CD4-positive, alpha-beta memory T cell (primary cell): Measurements from ENCODE around the gene MSI2. TPM values are rescaled to one million over a fixed set of nuclear protein-coding genes. Genes with fewer than 3 reads are reported as not detected.
"Not testable (repeated sequence)": the region's sequence is repeated elsewhere in the genome, so short reads cannot be mapped to it uniquely, and the experiment has no call there.

Source experiments
- CTCF ChIA-PET: fragments of 350-600 bp; sonication (Branson Sonifier 250); formaldehyde crosslinking; loops from one replicate; lab custom pipeline; 2021; ENCODE audit warnings: inconsistent platforms; ENCODE audit not compliant: partially characterized antibody; lab: Charles Lee
- POLR2A ChIA-PET: fragments of 350-600 bp; sonication (Branson Sonifier 250); formaldehyde crosslinking; loops from one replicate; lab custom pipeline; 2021; ENCODE audit not compliant: partially characterized antibody; lab: Charles Lee
- DNase-seq, 5 donors: peaks; one replicate each; pipeline versions ENCODE4 v3.0.0 to v3.0.0-alpha.2; 2020 to 2022; ENCODE audit warnings: mixed read lengths in 1 of 5
- H3K27ac ChIP-seq: one replicate; pipeline ENCODE4 v1.7.0; 2013; ENCODE audit warnings: low read depth, low read length
- H3K27me3 ChIP-seq: 2 replicates; pipeline ENCODE4 v1.7.0; 2013; ENCODE audit warnings: mild to moderate bottlenecking, low read length, moderate library complexity; ENCODE audit not compliant: insufficient read depth
- H3K36me3 ChIP-seq: 2 replicates; pipeline ENCODE4 v1.7.0; 2013; ENCODE audit warnings: mild to moderate bottlenecking, low read length, moderate library complexity; ENCODE audit not compliant: insufficient read depth
- H3K4me1 ChIP-seq: 2 replicates; pipeline ENCODE4 v1.7.0; 2013; ENCODE audit warnings: mild to moderate bottlenecking, low read length, moderate library complexity; ENCODE audit not compliant: insufficient read depth
- H3K4me3 ChIP-seq, 2 donors: one replicate each; pipeline ENCODE4 v1.7.0; 2013; ENCODE audit warnings: low read length in 2 of 2, mild to moderate bottlenecking in 1 of 2
- H3K9me3 ChIP-seq, 2 donors: one replicate each; pipeline ENCODE4 v1.7.0; 2013; ENCODE audit warnings: low read length in 2 of 2, control low read depth in 1 of 2; ENCODE audit not compliant: control insufficient read depth in 1 of 2
- H3K27ac Mint-ChIP-seq, 7 donors: one replicate each; pipeline ENCODE4 v1.8.0; 2020 to 2021; ENCODE audit warnings: mixed read lengths in 7 of 7, mild to moderate bottlenecking in 6 of 7, inconsistent platforms in 3 of 7, moderate library complexity in 3 of 7
- H3K27me3 Mint-ChIP-seq, 2 donors: one replicate each; pipeline ENCODE4 v1.8.0; 2020 to 2021; ENCODE audit warnings: mixed read lengths in 2 of 2
- H3K36me3 Mint-ChIP-seq, 2 donors: one replicate each; pipeline ENCODE4 v1.8.0; 2020 to 2021; ENCODE audit warnings: mixed read lengths in 2 of 2, inconsistent platforms in 1 of 2, mild to moderate bottlenecking in 1 of 2
- H3K4me1 Mint-ChIP-seq, 4 donors: one replicate each; pipeline ENCODE4 v1.8.0; 2020 to 2021; ENCODE audit warnings: mixed read lengths in 4 of 4, mild to moderate bottlenecking in 1 of 4
- H3K4me3 Mint-ChIP-seq, 8 donors: one replicate each; pipeline ENCODE4 v1.8.0; 2020 to 2021; ENCODE audit warnings: mixed read lengths in 8 of 8, mild to moderate bottlenecking in 7 of 8, moderate library complexity in 6 of 8, inconsistent platforms in 3 of 8
- H3K9me3 Mint-ChIP-seq, 8 donors: one replicate each; pipeline ENCODE4 v1.8.0; 2020 to 2021; ENCODE audit warnings: mixed read lengths in 8 of 8, mild to moderate bottlenecking in 5 of 8, inconsistent platforms in 3 of 8, moderate library complexity in 1 of 8
- intact Hi-C: fragments of 100-400 bp; cut with micrococcal nuclease; formaldehyde crosslinking; loops from one replicate; pipeline ENCODE4 v1.15.1; 2023
- polyA plus RNA-seq, 2 donors: library from polyadenylated mRNA; unstranded; fragments of 300-500 nt; fragmentation: Illumina TruSeq; gene quantifications; one replicate each; pipeline ENCODE4 v1.2.3, GENCODE V29; 2021
- total RNA-seq, 2 experiments: library from RNA; stranded (reverse); gene quantifications; one replicate each; pipeline ENCODE4 v1.2.3, GENCODE V29; 2021

The MSI2 gene
- total and polyA plus RNA-seq, 4 experiments from 2014 or later = 2.1 to 110 (median 55.3) TPM

GRCh38 chr17:57619061-57619937, 363.0 kb downstream of the MSI2 start:
- H3K27ac Mint-ChIP-seq = peak overlapping the region in 1 of 7 donors; percentile 81
- peaks cover 4 to 14% (median 8%) of the 10 kb centered on the region in 4 donors for H3K4me1 Mint-ChIP-seq
- no peaks in the 10 kb centered on the region for H3K9me3 ChIP-seq
- no peak overlapping the region for H3K4me3 Mint-ChIP-seq
- CTCF ChIA-PET = interaction anchor here (1.0 kb wide), 1 partner anchor 21 kb away, joined by 7 read pairs; no protein-coding TSS in a partner anchor
- H3K36me3 ChIP-seq = peaks cover 8% of the 10 kb centered on the region
- no peak overlapping the region for H3K4me3 ChIP-seq
- intact Hi-C loops = no loop called here
- H3K9me3 Mint-ChIP-seq = peaks cover 0 to 2% (median 0%) of the 10 kb centered on the region in 8 donors
- no peaks in the 10 kb centered on the region for H3K27me3 Mint-ChIP-seq
- DNase-seq = no peak
- peaks cover 4% of the 10 kb centered on the region for H3K4me1 ChIP-seq
- peaks cover 25 to 33% of the 10 kb centered on the region in 2 donors for H3K36me3 Mint-ChIP-seq
- H3K27me3 ChIP-seq = no peaks in the 10 kb centered on the region
- no peak overlapping the region for H3K27ac ChIP-seq
- POLR2A ChIA-PET = no interaction called here

DNA sequence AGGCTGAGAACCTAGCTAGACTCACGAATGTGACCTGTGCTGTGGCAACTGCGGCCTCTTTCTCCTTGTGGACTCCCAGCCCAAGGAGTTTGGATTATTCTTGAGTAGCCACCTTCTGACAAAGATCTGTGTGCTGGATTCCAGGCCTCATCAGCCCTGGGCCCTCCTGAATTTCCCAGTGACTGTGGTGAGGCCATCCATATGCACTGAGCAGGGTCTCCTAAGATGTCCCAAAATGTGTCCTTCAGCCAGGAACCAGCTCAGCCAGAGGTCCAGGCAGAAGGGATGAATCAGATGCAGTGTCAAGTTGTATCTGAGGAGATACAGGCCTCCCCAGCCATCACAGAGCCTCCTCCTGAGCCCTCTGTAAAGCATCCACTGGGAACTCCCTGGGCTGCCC, 364.3 kb downstream of the MSI2 start:
- no peak overlapping the region for H3K4me3 ChIP-seq
- CTCF ChIA-PET = interaction anchor here (0.6 to 1.0 kb wide), 2 partner anchors 19 to 22 kb away, joined by 3 to 7 read pairs; no protein-coding TSS in a partner anchor
- intact Hi-C loops = no loop called here
- H3K27ac ChIP-seq = no peak overlapping the region
- peaks cover 24 to 26% of the 10 kb centered on the region in 2 donors for H3K36me3 Mint-ChIP-seq
- peaks cover 0 to 2% (median 0%) of the 10 kb centered on the region in 8 donors for H3K9me3 Mint-ChIP-seq
- no peak overlapping the region for H3K27ac Mint-ChIP-seq
- DNase-seq = no peak
- peaks cover 4% of the 10 kb centered on the region for H3K4me1 ChIP-seq
- peaks cover 8% of the 10 kb centered on the region for H3K36me3 ChIP-seq
- no peak overlapping the region for H3K4me3 Mint-ChIP-seq
- H3K9me3 ChIP-seq = no peaks in the 10 kb centered on the region
- no peaks in the 10 kb centered on the region for H3K27me3 Mint-ChIP-seq
- POLR2A ChIA-PET = no interaction called here
- H3K27me3 ChIP-seq = no peaks in the 10 kb centered on the region
- peaks cover 3 to 19% (median 8%) of the 10 kb centered on the region in 4 donors for H3K4me1 Mint-ChIP-seq

- Mint-ChIP-seq H3K36me3 (peaks cover 13 to 21% of the 10 kb centered on the region in 2 donors), H3K4me1 (peaks cover 3 to 19% (median 8%) of the 10 kb centered on the region in 4 donors)
- DNase-seq, H3K4me1 ChIP-seq, H3K9me3 Mint-ChIP-seq, H3K27ac ChIP-seq, H3K27me3 ChIP-seq, H3K36me3 ChIP-seq, H3K4me3 ChIP-seq, intact Hi-C loops, H3K27ac Mint-ChIP-seq, POLR2A ChIA-PET, H3K27me3 Mint-ChIP-seq, H3K4me3 Mint-ChIP-seq, CTCF ChIA-PET, H3K9me3 ChIP-seq: not testable (repeated sequence)
Observed at GRCh38 chr17:57621791-57622190, 365.5 kb downstream of the MSI2 start.

DNA sequence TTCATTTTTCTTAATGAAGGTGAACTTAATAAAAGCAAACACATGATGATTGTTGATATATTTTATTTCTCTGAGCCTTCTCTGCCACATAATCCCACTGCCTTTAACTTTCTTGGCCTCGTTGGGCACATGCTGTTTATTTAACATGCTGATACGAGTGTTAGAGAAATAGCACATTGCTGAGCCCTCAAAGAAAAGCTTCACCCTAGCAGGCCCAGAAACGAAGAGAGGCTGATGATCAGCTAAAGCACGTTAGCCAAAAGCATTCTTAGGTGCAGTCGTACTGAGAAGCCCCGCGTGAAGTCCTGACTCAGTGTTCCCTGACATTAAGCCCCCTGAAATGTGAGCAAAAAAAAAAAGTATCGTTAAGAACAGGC, 366.0 kb downstream of the MSI2 start:
- no peak overlapping the region for H3K4me3 Mint-ChIP-seq
- H3K27me3 Mint-ChIP-seq = no peaks in the 10 kb centered on the region

GRCh38 chr17:57622683-57623433, 366.5 kb downstream of the MSI2 start:
- Mint-ChIP-seq H3K4me1 (peaks cover 3 to 23% (median 8%) of the 10 kb centered on the region in 4 donors), H3K27ac (peak overlapping the region in 3 of 7 donors; percentile 16 to 46 (median 36)), H3K9me3 (no peaks in the 10 kb centered on the region), H3K27me3 (no peaks in the 10 kb centered on the region), H3K4me3 (peak overlapping the region in 1 of 8 donors; percentile 48), H3K36me3 (peaks cover 12 to 27% of the 10 kb centered on the region in 2 donors)
- Histone ChIP-seq H3K27ac (no peak overlapping the region), H3K4me3 (no peak overlapping the region), H3K4me1 (peaks cover 4% of the 10 kb centered on the region), H3K36me3 (no peaks in the 10 kb centered on the region), H3K9me3 (no peaks in the 10 kb centered on the region), H3K27me3 (no peaks in the 10 kb centered on the region)
- no peak for DNase-seq
- intact Hi-C loops = no loop called here
- CTCF ChIA-PET = no interaction called here
- POLR2A ChIA-PET = no interaction called here

More for the DNA sequence above, 366.0 kb downstream of the MSI2 start:
- H3K36me3 Mint-ChIP-seq = peaks cover 8 to 22% of the 10 kb centered on the region in 2 donors
- no peak for DNase-seq
- peak overlapping the region in 1 of 7 donors; percentile 35 for H3K27ac Mint-ChIP-seq
- intact Hi-C loops = no loop called here
- POLR2A ChIA-PET = no interaction called here
- CTCF ChIA-PET = no interaction called here
- no peaks in the 10 kb centered on the region for H3K9me3 Mint-ChIP-seq
- Histone ChIP-seq H3K4me1 (peaks cover 4% of the 10 kb centered on the region), H3K27me3 (no peaks in the 10 kb centered on the region), H3K9me3 (no peaks in the 10 kb centered on the region), H3K36me3 (no peaks in the 10 kb centered on the region), H3K27ac (no peak overlapping the region), H3K4me3 (no peak overlapping the region)
- peaks cover 3 to 19% (median 8%) of the 10 kb centered on the region in 4 donors for H3K4me1 Mint-ChIP-seq

DNA sequence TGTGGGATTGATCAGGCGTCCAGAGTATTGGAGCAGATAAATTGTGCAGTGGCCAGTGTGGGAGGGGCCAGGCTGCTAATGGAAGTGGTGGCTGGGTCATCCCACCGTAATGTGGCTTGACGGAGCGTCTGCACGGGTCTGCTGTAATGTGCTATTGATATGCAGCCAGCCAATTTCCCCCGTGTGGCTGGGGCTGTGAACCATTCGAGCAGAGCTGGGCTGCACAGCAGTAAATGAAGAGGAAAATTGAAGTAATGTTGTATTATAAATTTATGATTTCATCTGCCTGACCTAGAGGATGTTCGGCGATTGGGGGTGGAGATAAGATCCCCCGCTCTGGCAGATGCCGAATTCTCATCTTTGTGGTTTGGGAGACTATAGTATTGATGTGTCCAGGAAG, 367.3 kb downstream of the MSI2 start:
- Mint-ChIP-seq H3K9me3 (no peaks in the 10 kb centered on the region), H3K36me3 (peaks cover 19 to 33% of the 10 kb centered on the region in 2 donors), H3K27me3 (no peaks in the 10 kb centered on the region), H3K4me3 (no peak overlapping the region), H3K27ac (peak overlapping the region in 3 of 7 donors; percentile 15 to 46 (median 36)), H3K4me1 (peaks cover 3 to 25% (median 8%) of the 10 kb centered on the region in 4 donors)
- intact Hi-C loops = no loop called here
- Histone ChIP-seq H3K27me3 (no peaks in the 10 kb centered on the region), H3K27ac (no peak overlapping the region), H3K4me1 (peaks cover 4% of the 10 kb centered on the region), H3K4me3 (no peak overlapping the region), H3K9me3 (no peaks in the 10 kb centered on the region), H3K36me3 (no peaks in the 10 kb centered on the region)
- ChIA-PET CTCF (no interaction called here), POLR2A (no interaction called here)
- no peak for DNase-seq

DNA sequence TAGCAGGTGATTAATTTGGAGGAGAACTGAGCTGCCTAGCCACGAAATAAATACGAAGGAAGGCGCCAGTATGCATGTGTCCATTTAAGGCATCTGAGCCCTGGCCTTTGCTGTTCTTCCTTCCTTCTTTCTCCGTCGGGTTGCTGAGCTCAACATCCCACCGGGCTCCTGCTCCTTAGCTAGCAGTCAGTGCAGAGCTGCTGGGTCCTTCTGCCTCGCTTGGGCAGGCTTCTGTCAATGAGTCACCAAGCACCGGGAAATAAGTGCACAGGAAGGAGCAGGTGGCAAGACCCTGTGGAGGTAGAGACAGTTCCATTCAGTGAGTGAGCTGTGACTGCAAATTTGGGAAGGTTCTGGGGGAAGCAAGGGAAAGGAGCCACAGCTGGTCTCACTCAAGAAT, 368.1 kb downstream of the MSI2 start:
- Histone ChIP-seq H3K27ac (no peak overlapping the region), H3K36me3 (no peaks in the 10 kb centered on the region), H3K4me1 (peaks cover 4% of the 10 kb centered on the region), H3K27me3 (no peaks in the 10 kb centered on the region), H3K9me3 (no peaks in the 10 kb centered on the region), H3K4me3 (no peak overlapping the region)
- CTCF ChIA-PET = no interaction called here
- Mint-ChIP-seq H3K36me3 (peaks cover 17 to 30% of the 10 kb centered on the region in 2 donors), H3K4me3 (no peak overlapping the region), H3K27ac (peak overlapping the region in 3 of 7 donors; percentile 10 to 66 (median 51)), H3K27me3 (no peaks in the 10 kb centered on the region), H3K4me1 (peaks cover 3 to 19% (median 8%) of the 10 kb centered on the region in 4 donors), H3K9me3 (no peaks in the 10 kb centered on the region)
- intact Hi-C loops = no loop called here
- POLR2A ChIA-PET = no interaction called here
- no peak for DNase-seq
